SK-N-SH (cell line): Measurements from ENCODE around the gene PPP4C. TPM values are rescaled to one million over a fixed set of nuclear protein-coding genes. Genes with fewer than 3 reads are reported as not detected.

Source experiments
- CTCF ChIA-PET: fragments of 300-600, 350-600 bp; formaldehyde crosslinking; extraction: SDS; loops from one replicate; lab custom pipeline; 2021; lab: Yijun Ruan, JAX
- POLR2A ChIA-PET: fragments of 350-600 bp; sonication (Branson Sonifier 250); formaldehyde crosslinking; extraction: SDS; loops from one replicate; lab custom pipeline; 2020; ENCODE audit warnings: antibody characterized with exemption, inconsistent platforms; lab: Yijun Ruan, JAX
- DNase-seq: peaks from one replicate; pipeline ENCODE4 v3.0.0; 2012
- H2AFZ ChIP-seq: fragments of 200-600 bp; sonication (generic); 2 replicates; pipeline ENCODE4 v1.8.1; 2016; ENCODE audit warnings: antibody characterized with exemption, mild to moderate bottlenecking, low read depth
- H3F3A ChIP-seq: fragments of 200-600 bp; sonication (generic); replicated peaks from 2 replicates; pipeline ENCODE3; 2016; ENCODE audit warnings: antibody characterized with exemption, mild to moderate bottlenecking; ENCODE audit not compliant: insufficient read depth
- H3K27ac ChIP-seq, 2 experiments: fragments of 200-500 bp in 1 of 2; fragments of 200-600 bp in 1 of 2; sonication (Bioruptor generic) in 1 of 2; sonication (generic), shearing (Covaris generic) in 1 of 2; 2 replicates each; pipeline versions ENCODE4 v1.5.1 to v1.6.1; 2014 to 2016; ENCODE audit warnings: low read depth in 2 of 2, inconsistent platforms in 1 of 2, low read length in 1 of 2, mild to moderate bottlenecking in 1 of 2, mixed read lengths in 1 of 2
- H3K27me3 ChIP-seq: fragments of 200-600 bp; sonication (generic), shearing (Covaris generic); 2 replicates; pipeline ENCODE4 v1.6.1; 2016; ENCODE audit warnings: mixed run types; ENCODE audit not compliant: insufficient read depth
- H3K36me3 ChIP-seq, 2 experiments: fragments of 200-500 bp in 1 of 2; fragments of 200-600 bp in 1 of 2; sonication (Bioruptor generic) in 1 of 2; sonication (generic) in 1 of 2; replicated peaks in 1 of 2; 2 replicates each; pipeline versions ENCODE3 to v1.5.1; 2014 to 2016; ENCODE audit warnings: low read length in 1 of 2, mild to moderate bottlenecking in 1 of 2; ENCODE audit not compliant: insufficient read depth in 2 of 2, control insufficient read depth in 1 of 2
- H3K4me1 ChIP-seq, 2 experiments: fragments of 200-500 bp in 1 of 2; fragments of 200-600 bp in 1 of 2; sonication (Bioruptor generic) in 1 of 2; sonication (generic), shearing (Covaris generic) in 1 of 2; 2 replicates each; pipeline versions ENCODE4 v1.5.1 to v1.6.1; 2014 to 2016; ENCODE audit warnings: low read depth in 1 of 2, low read length in 1 of 2, mixed run types in 1 of 2; ENCODE audit not compliant: insufficient read depth in 2 of 2, control insufficient read depth in 1 of 2
- H3K4me2 ChIP-seq: fragments of 200-600 bp; sonication (generic), shearing (Covaris generic); 2 replicates; pipeline ENCODE4 v1.6.1; 2017; ENCODE audit warnings: mixed run types
- H3K4me3 ChIP-seq, 2 experiments: fragments of 200-500 bp in 1 of 2; fragments of 200-600 bp in 1 of 2; sonication (Bioruptor generic) in 1 of 2; sonication (generic), shearing (Covaris generic) in 1 of 2; 2 replicates each; pipeline versions ENCODE4 v1.5.1 to v1.8.1; 2014 to 2016; ENCODE audit warnings: low read depth in 2 of 2, inconsistent platforms in 1 of 2, low read length in 1 of 2, mild to moderate bottlenecking in 1 of 2, mixed read lengths in 1 of 2, moderate library complexity in 1 of 2
- H3K79me2 ChIP-seq: fragments of 200-600 bp; sonication (generic); 2 replicates; pipeline ENCODE4 v1.8.1; 2017; ENCODE audit warnings: mild to moderate bottlenecking; ENCODE audit not compliant: insufficient read depth
- H3K9ac ChIP-seq: fragments of 200-600 bp; sonication (generic); 2 replicates; pipeline ENCODE4 v1.6.1; 2017; ENCODE audit warnings: mixed run types
- H3K9me2 ChIP-seq: fragments of 200-600 bp; sonication (generic); 2 replicates; pipeline ENCODE4 v1.6.1; 2017; ENCODE audit warnings: mixed run types
- H3K9me3 ChIP-seq: fragments of 200-600 bp; sonication (generic); 2 replicates; pipeline ENCODE4 v1.6.1; 2017; ENCODE audit warnings: mixed run types, mild to moderate bottlenecking, moderate library complexity
- H4K20me1 ChIP-seq: fragments of 200-600 bp; sonication (generic); 2 replicates; pipeline ENCODE4 v1.6.1; 2017; ENCODE audit warnings: mild to moderate bottlenecking, mixed run types; ENCODE audit not compliant: insufficient read depth
- CHD2 ChIP-seq: fragments of 150-350 bp; IDR thresholded peaks from 2 replicates; pipeline ENCODE4 v1.6.1; 2018; ENCODE audit warnings: low read length; ENCODE audit not compliant: partially characterized antibody
- EP300 ChIP-seq, 2 experiments: IDR thresholded peaks; 2 replicates each; pipeline versions ENCODE4 v1.4.0 to v1.6.1; 2012; ENCODE audit warnings: borderline replicate concordance in 1 of 2, low read depth in 1 of 2, low read length in 1 of 2
- EZH2phosphoT487 ChIP-seq: fragments of 200-600 bp; sonication (generic); IDR thresholded peaks from 2 replicates; pipeline ENCODE4 v1.6.1; 2017; ENCODE audit warnings: low read depth, mixed run types, mild to moderate bottlenecking, antibody characterized with exemption, moderate library complexity, borderline replicate concordance
- GATA2 ChIP-seq: sonication (generic); formaldehyde crosslinking; IDR thresholded peaks from 2 replicates; pipeline ENCODE4 v1.5.0; 2020; ENCODE audit warnings: mild to moderate bottlenecking, missing genetic modification reagents
- IRF3 ChIP-seq: fragments of 150-350 bp; IDR thresholded peaks from 2 replicates; pipeline ENCODE4 v1.6.1; 2016; ENCODE audit warnings: mild to moderate bottlenecking, low read depth, low read length
- JUND ChIP-seq: IDR thresholded peaks from 2 replicates; pipeline ENCODE4 v1.4.0; 2012
- MAX ChIP-seq: IDR thresholded peaks from 2 replicates; pipeline ENCODE4 v1.4.0; 2012; ENCODE audit warnings: low read depth
- MEF2A ChIP-seq: IDR thresholded peaks from 2 replicates; pipeline ENCODE4 v1.4.0; 2012; ENCODE audit warnings: low read depth, borderline replicate concordance
- MXI1 ChIP-seq: IDR thresholded peaks from 2 replicates; pipeline ENCODE4 v1.6.1; 2012; ENCODE audit warnings: mild to moderate bottlenecking, low read depth, low read length, improper control_type of control experiment
- PBX3 ChIP-seq: IDR thresholded peaks from 2 replicates; pipeline ENCODE4; 2012
- RAD21 ChIP-seq: IDR thresholded peaks from 2 replicates; pipeline ENCODE4 v1.6.1; 2012; ENCODE audit warnings: mild to moderate bottlenecking, low read length
- RFX5 ChIP-seq: IDR thresholded peaks from 2 replicates; pipeline ENCODE4 v1.6.1; 2012; ENCODE audit warnings: mild to moderate bottlenecking, improper control_type of control experiment, low read length
- RXRA ChIP-seq: IDR thresholded peaks from 2 replicates; pipeline ENCODE4 v1.4.0; 2012; ENCODE audit warnings: low read depth, mild to moderate bottlenecking, borderline replicate concordance
- SMC3 ChIP-seq: IDR thresholded peaks from 2 replicates; pipeline ENCODE4 v1.6.1; 2012; ENCODE audit warnings: low read depth, low read length, improper control_type of control experiment
- TAF1 ChIP-seq: IDR thresholded peaks from 2 replicates; pipeline ENCODE4 v1.6.1; 2012; ENCODE audit warnings: low read depth, mild to moderate bottlenecking, low read length, moderate library complexity, borderline replicate concordance
- TCF12 ChIP-seq: IDR thresholded peaks from 2 replicates; pipeline ENCODE4 v1.4.0; 2012
- USF1 ChIP-seq: IDR thresholded peaks from 2 replicates; pipeline ENCODE4 v1.4.0; 2012; ENCODE audit warnings: low read depth, borderline replicate concordance
- USF2 ChIP-seq: fragments of 150-350 bp; IDR thresholded peaks from 2 replicates; pipeline ENCODE4 v1.6.1; 2017; ENCODE audit warnings: antibody characterized with exemption, low read length, low read depth, borderline replicate concordance
- YY1 ChIP-seq: IDR thresholded peaks from 2 replicates; pipeline ENCODE4 v1.4.0; 2012; ENCODE audit warnings: low read depth, mild to moderate bottlenecking
- ZBTB33 ChIP-seq: IDR thresholded peaks from 2 replicates; pipeline ENCODE4 v1.4.0; 2012; ENCODE audit warnings: low read depth, borderline replicate concordance
- WGBS: methylation state at CpG from one replicate; pipeline ENCODE4 v1.1.6; 2017; ENCODE audit warnings: low lambda C conversion rate; 5-methylcytosine and 5-hydroxymethylcytosine counted together
- polyA plus RNA-seq, 3 experiments: library from polyadenylated mRNA; depleted of rRNA; stranded (reverse); fragments of >200 nt; gene quantifications; 2 replicates each; pipeline ENCODE4 v1.2.3, GENCODE V29; 2012

PPP4C gene
- polyA plus RNA-seq, 1 of the 3 experiments (the other 2 are of a cell fraction) = 339 TPM

GRCh38 chr16:30094541-30095165 is 18.9 kb downstream of the PPP4C start:
- no peak overlapping the region for H2AFZ ChIP-seq
- H3K27ac ChIP-seq = peak overlapping the region in 1 of 2 experiments; percentile 75; a peak in 1 of 4 replicates
- H3K27me3 ChIP-seq = no peaks in the 10 kb centered on the region
- WGBS = 82% methylated on average over 5 of the region's 11 CpGs
- POLR2A ChIA-PET = interaction anchor here (1.3 to 6.9 kb wide), 2 partner anchors 20 to 30 kb away, joined by 3 to 57 read pairs; partner anchors contain the start of gene ALDOA
- no peaks in the 10 kb centered on the region for H3K36me3 ChIP-seq
- H3K4me3 ChIP-seq = no peak overlapping the region
- peaks cover 5 to 34% of the 10 kb centered on the region in 2 experiments; a peak in 2 of 4 replicates for H3K4me1 ChIP-seq
- H3K9ac ChIP-seq = no peak overlapping the region
- TF ChIP-seq EZH2phosphoT487 (no peak), SMC3 (no peak), PBX3 (no peak), MXI1 (no peak), MEF2A (no peak), MAX (no peak), RXRA (no peak), ZBTB33 (no peak), JUND (no peak), CHD2 (no peak), IRF3 (no peak), RFX5 (no peak), USF1 (no peak), TAF1 (no peak), YY1 (no peak), GATA2 (CRISPR knock-in tag) (no peak), USF2 (no peak), RAD21 (no peak), EP300 (IDR thresholded peaks at IDR 0.05; ENCODE audit: borderline replicate concordance in 1 of 2, low read depth in 1 of 2, low read length in 1 of 2) (no peak), TCF12 (no peak)
- CTCF ChIA-PET = interaction anchor here (1.5 to 5.5 kb wide), 5 partner anchors 17 to 90 kb away, joined by 4 to 68 read pairs (median 33); partner anchors contain the start of genes ALDOA, CORO1A and GDPD3
- H3K9me3 ChIP-seq = no peaks in the 10 kb centered on the region
- no peaks in the 10 kb centered on the region for H4K20me1 ChIP-seq
- peaks cover 4% of the 10 kb centered on the region; the same call in 1 of the 2 replicates for H3K79me2 ChIP-seq
- peaks cover 17% of the 10 kb centered on the region for H3F3A ChIP-seq
- no peaks in the 10 kb centered on the region for H3K9me2 ChIP-seq
- DNase-seq = no peak
- peak overlapping the region; percentile 94; the same call in 1 of the 2 replicates for H3K4me2 ChIP-seq
